IMR-90 (cell line): ENCODE data around the gene CDC26. TPM values are rescaled to one million over a fixed set of nuclear protein-coding genes. Genes with fewer than 3 reads are reported as not detected.

Experiments used
- ATAC-seq: fragments of 200-7000 bp; cut with Tn5 transposase; 2 replicates; pipeline ENCODE4 v1.9.1; 2020; ENCODE audit warnings: low read depth, mild to moderate bottlenecking, moderate library complexity
- BruUV-seq: library from RNA; stranded (reverse); fragments of 400-500 nt; replicated peaks from 2 replicates; lab custom pipeline; 2021; lab: Mats Ljungman, UMichigan
- CTCF ChIA-PET: fragments of 300-600 bp; formaldehyde crosslinking; extraction: SDS; loops from one replicate; lab custom pipeline; 2021; ENCODE audit warnings: antibody characterized with exemption; lab: Yijun Ruan, JAX
- POLR2A ChIA-PET: fragments of 300-600 bp; sonication (Branson Sonifier 250); formaldehyde crosslinking; loops from one replicate; lab custom pipeline; 2022; ENCODE audit warnings: antibody characterized with exemption; ENCODE audit not compliant: unreplicated experiment; lab: Charles Lee
- DNase-seq: peaks from one replicate; pipeline ENCODE4 v3.0.0; 2013
- H2AFZ ChIP-seq: replicated peaks from 2 replicates; pipeline ENCODE3; 2013; ENCODE audit warnings: low read length, mild to moderate bottlenecking; ENCODE audit not compliant: poor library complexity
- H2AK5ac ChIP-seq: 2 replicates; pipeline ENCODE4 v1.6.1; 2013; ENCODE audit warnings: low read depth, low read length, inconsistent platforms
- H2AK9ac ChIP-seq: replicated peaks from 2 replicates; pipeline ENCODE3; 2013; ENCODE audit warnings: mild to moderate bottlenecking, low read depth, low read length, moderate library complexity; ENCODE audit not compliant: poor library complexity
- H2BK120ac ChIP-seq: 2 replicates; pipeline ENCODE4 v1.6.1; 2013; ENCODE audit warnings: low read depth, low read length, inconsistent platforms
- H2BK15ac ChIP-seq: 3 replicates; pipeline ENCODE4 v1.6.1; 2013; ENCODE audit warnings: low read depth, low read length, inconsistent platforms
- H2BK20ac ChIP-seq: 2 replicates; pipeline ENCODE4 v1.6.1; 2013; ENCODE audit warnings: low read depth, mild to moderate bottlenecking, inconsistent platforms, low read length, moderate library complexity
- H2BK5ac ChIP-seq: 2 replicates; pipeline ENCODE4 v1.6.1; 2013; ENCODE audit warnings: mild to moderate bottlenecking, low read depth, low read length, inconsistent platforms; ENCODE audit not compliant: poor library complexity, severe bottlenecking
- H3K14ac ChIP-seq: replicated peaks from 2 replicates; pipeline ENCODE4 v1.6.1; 2013; ENCODE audit warnings: low read depth, low read length, inconsistent platforms
- H3K18ac ChIP-seq: 2 replicates; pipeline ENCODE4 v1.6.1; 2013; ENCODE audit warnings: low read depth, low read length, control low read depth
- H3K23ac ChIP-seq: 2 replicates; pipeline ENCODE4 v1.6.1; 2013; ENCODE audit warnings: low read depth, low read length, inconsistent platforms
- H3K27ac ChIP-seq: 2 replicates; pipeline ENCODE4 v1.5.1; 2013; ENCODE audit warnings: mild to moderate bottlenecking, control low read depth, low read length; ENCODE audit not compliant: insufficient read depth
- H3K27me3 ChIP-seq: 2 replicates; pipeline ENCODE4 v1.6.1; 2013; ENCODE audit warnings: low read length; ENCODE audit not compliant: control insufficient read depth, insufficient read depth
- H3K36me3 ChIP-seq: 2 replicates; pipeline ENCODE4 v1.6.1; 2013; ENCODE audit warnings: low read length, mixed read lengths; ENCODE audit not compliant: control insufficient read depth, insufficient read depth
- H3K4ac ChIP-seq: 2 replicates; pipeline ENCODE4 v1.6.1; 2013; ENCODE audit warnings: low read depth, low read length, inconsistent platforms
- H3K4me1 ChIP-seq: 2 replicates; pipeline ENCODE4 v1.6.1; 2013; ENCODE audit warnings: low read length, mixed read lengths; ENCODE audit not compliant: control insufficient read depth, insufficient read depth
- H3K4me2 ChIP-seq: 2 replicates; pipeline ENCODE4 v1.6.1; 2013; ENCODE audit warnings: low read depth, mild to moderate bottlenecking, control low read depth, low read length, moderate library complexity
- H3K4me3 ChIP-seq: 2 replicates; pipeline ENCODE4 v1.5.1; 2013; ENCODE audit warnings: low read depth, mild to moderate bottlenecking, control low read depth, low read length, moderate library complexity; ENCODE audit not compliant: insufficient read depth
- H3K56ac ChIP-seq: 2 replicates; pipeline ENCODE4 v1.6.1; 2013; ENCODE audit warnings: low read length, inconsistent platforms; ENCODE audit not compliant: insufficient read depth; ENCODE audit errors: extremely low read depth
- H3K79me1 ChIP-seq, 2 experiments: 2 replicates each; pipeline ENCODE4 v1.6.1; 2013; ENCODE audit warnings: low read length in 2 of 2, inconsistent platforms in 1 of 2, low read depth in 1 of 2
- H3K9ac ChIP-seq: 2 replicates; pipeline ENCODE4 v1.6.1; 2013; ENCODE audit warnings: low read depth, low read length, control low read depth
- H3K9me1 ChIP-seq: 2 replicates; pipeline ENCODE4 v1.6.1; 2013; ENCODE audit warnings: low read length, inconsistent platforms; ENCODE audit not compliant: insufficient read depth
- H3K9me3 ChIP-seq: 2 replicates; pipeline ENCODE4 v1.6.1; 2013; ENCODE audit warnings: low read length; ENCODE audit not compliant: control insufficient read depth, insufficient read depth
- H4K20me1 ChIP-seq: 2 replicates; pipeline ENCODE4 v1.6.1; 2013; ENCODE audit warnings: low read length, inconsistent platforms; ENCODE audit not compliant: insufficient read depth
- H4K5ac ChIP-seq: 2 replicates; pipeline ENCODE4 v1.6.1; 2013; ENCODE audit warnings: mild to moderate bottlenecking, low read depth, low read length, control low read depth
- H4K8ac ChIP-seq, 2 experiments: 2 replicates each; pipeline ENCODE4 v1.6.1; 2013; ENCODE audit warnings: low read depth in 2 of 2, low read length in 2 of 2, control low read depth in 1 of 2, inconsistent platforms in 1 of 2
- H4K91ac ChIP-seq: 2 replicates; pipeline ENCODE4 v1.6.1; 2013; ENCODE audit warnings: low read depth, low read length, inconsistent platforms; ENCODE audit not compliant: insufficient read depth
- BHLHE40 ChIP-seq: fragments of 150-350 bp; IDR thresholded peaks from 2 replicates; pipeline ENCODE4 v1.6.1; 2016; ENCODE audit warnings: mild to moderate bottlenecking, low read depth, low read length
- CEBPB ChIP-seq: IDR thresholded peaks from 2 replicates; pipeline ENCODE4 v1.6.1; 2012; ENCODE audit warnings: low read depth, low read length, improper control_type of control experiment
- CHD1 ChIP-seq: IDR thresholded peaks from 2 replicates; pipeline ENCODE4 v1.6.1; 2012; ENCODE audit warnings: low read depth, low read length, improper control_type of control experiment
- CTCF ChIP-seq: conservative IDR thresholded peaks from 2 replicates; pipeline ENCODE4 v1.5.1; 2012; ENCODE audit warnings: mild to moderate bottlenecking, low read depth, low read length, improper control_type of control experiment
- ELK1 ChIP-seq: fragments of 150-350 bp; IDR thresholded peaks from 2 replicates; pipeline ENCODE4 v1.6.1; 2016; ENCODE audit warnings: low read depth, mild to moderate bottlenecking, low read length, moderate library complexity, borderline replicate concordance
- FOS ChIP-seq: fragments of 150-350 bp; IDR thresholded peaks from 2 replicates; pipeline ENCODE4 v1.6.1; 2016; ENCODE audit warnings: low read depth, low read length
- MAFK ChIP-seq: IDR thresholded peaks from 2 replicates; pipeline ENCODE4 v1.6.1; 2012; ENCODE audit warnings: low read depth, low read length, improper control_type of control experiment
- MAZ ChIP-seq: IDR thresholded peaks from 2 replicates; pipeline ENCODE4 v1.6.1; 2012; ENCODE audit warnings: low read depth, mild to moderate bottlenecking, low read length, improper control_type of control experiment, moderate library complexity, borderline replicate concordance
- MXI1 ChIP-seq: IDR thresholded peaks from 2 replicates; pipeline ENCODE4 v1.6.1; 2012; ENCODE audit warnings: low read depth, mild to moderate bottlenecking, low read length, moderate library complexity, borderline replicate concordance
- NFE2L2 ChIP-seq: fragments of 150-350 bp; IDR thresholded peaks from 2 replicates; pipeline ENCODE4 v1.6.1; 2016; ENCODE audit warnings: low read depth, mild to moderate bottlenecking, low read length
- POLR2A ChIP-seq: IDR thresholded peaks from 2 replicates; pipeline ENCODE4 v1.6.1; 2012; ENCODE audit warnings: mild to moderate bottlenecking, low read depth, low read length
- RAD21 ChIP-seq: IDR thresholded peaks from 2 replicates; pipeline ENCODE4 v1.6.1; 2012; ENCODE audit warnings: low read length, improper control_type of control experiment
- RCOR1 ChIP-seq: IDR thresholded peaks from 2 replicates; pipeline ENCODE4 v1.6.1; 2012; ENCODE audit warnings: mild to moderate bottlenecking, low read length, improper control_type of control experiment; ENCODE audit not compliant: insufficient replicate concordance
- RFX5 ChIP-seq: IDR thresholded peaks from 2 replicates; pipeline ENCODE4 v1.8.0; 2012; ENCODE audit warnings: low read depth, mild to moderate bottlenecking, low read length, moderate library complexity
- SMC3 ChIP-seq: fragments of 150-350 bp; IDR thresholded peaks from 2 replicates; pipeline ENCODE4 v1.6.1; 2016; ENCODE audit warnings: low read depth, mild to moderate bottlenecking, antibody characterized with exemption, low read length, moderate library complexity
- WGBS, 2 experiments: methylation state at CpG; one replicate each; pipeline versions ENCODE4 v1.1.5 to v1.1.7; 2013; ENCODE audit warnings: missing lambda C conversion rate in 2 of 2; ENCODE audit not compliant: insufficient read length in 1 of 2; ENCODE audit errors: extremely low coverage in 2 of 2; 5-methylcytosine and 5-hydroxymethylcytosine counted together
- dilution Hi-C: fragments of 300-500 bp; cut with HindIII; formaldehyde crosslinking; loops from one replicate; pipeline ENCODE4 v1.14.3; 2018; ENCODE audit warnings: low sequenced_read_pairs; ENCODE audit not compliant: unreplicated experiment
- in situ Hi-C: fragments of 300-500 bp; cut with MboI; formaldehyde crosslinking; loops from 3 replicates; pipeline ENCODE4 v1.14.3; 2019; ENCODE audit warnings: low sequenced_read_pairs, inconsistent platforms, mixed read lengths
- intact Hi-C: fragments of 100-400 bp; cut with micrococcal nuclease; formaldehyde crosslinking; loops from 2 replicates; pipeline ENCODE4 v1.10.0; 2022
- polyA plus RNA-seq, 3 experiments: library from polyadenylated mRNA; depleted of rRNA; stranded (reverse); fragments of >200 nt; gene quantifications; 2 replicates each; pipeline ENCODE4 v1.2.3, GENCODE V29; 2012; ENCODE audit warnings: low replicate concordance in 1 of 3
- total RNA-seq: library from RNA; depleted of rRNA; stranded (reverse); fragments of >200 nt; gene quantifications from 2 replicates; pipeline ENCODE4 v1.2.3, GENCODE V29; 2012
- TF ChIP-seq, protein P1 (sequence below): fragments of 150-350 bp; IDR thresholded peaks from 2 replicates; pipeline ENCODE4 v1.6.1; 2017; ENCODE audit warnings: mild to moderate bottlenecking, antibody characterized with exemption, low read length, low read depth

CDC26 gene
- total and polyA plus RNA-seq, 2 of the 4 experiments (the other 2 are of a cell fraction) = 16.5 to 32.7 TPM

DNA sequence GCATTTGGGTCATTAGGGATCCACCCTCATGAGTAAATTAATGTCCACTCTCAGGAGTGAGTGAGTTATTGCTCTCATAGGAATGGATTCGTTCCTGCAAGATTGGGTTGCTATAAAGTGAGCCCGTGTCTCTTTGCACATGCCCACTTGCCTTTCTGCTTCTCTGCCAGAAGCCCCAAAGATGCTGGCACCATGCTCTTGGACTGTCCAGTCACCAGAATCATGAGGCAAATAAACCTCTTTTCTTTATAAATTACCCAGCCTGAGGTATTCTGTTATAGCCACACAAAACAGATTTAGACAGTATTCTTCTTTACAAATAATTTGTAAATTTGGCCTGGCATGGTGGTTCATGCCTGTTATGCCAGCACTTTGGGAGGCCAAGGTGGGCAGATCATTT, 24.6 kb downstream of the CDC26 start:
- H3K27me3 ChIP-seq = no peaks in the 10 kb centered on the region
- H3K9ac ChIP-seq = no peak overlapping the region
- H2BK20ac ChIP-seq = no peak overlapping the region
- no peak overlapping the region for H3K23ac ChIP-seq
- no peak overlapping the region for H3K4ac ChIP-seq
- no peaks in the 10 kb centered on the region for H3K9me1 ChIP-seq
- DNase-seq (no peak), ATAC-seq (no peak)
- H3K14ac ChIP-seq = no peak overlapping the region
- H3K4me3 ChIP-seq = no peak overlapping the region
- H4K91ac ChIP-seq = no peak overlapping the region
- no peak overlapping the region for H3K56ac ChIP-seq
- CTCF ChIA-PET = interaction anchor here (0.5 kb wide), 1 partner anchor 434 kb away, joined by 3 read pairs; no protein-coding TSS in a partner anchor
- WGBS, 2 experiments = no CpG with 5 or more reads among the region's 2 CpGs
- intact Hi-C loops = no loop called here
- H4K8ac ChIP-seq = no peak overlapping the region
- POLR2A ChIA-PET = no interaction called here
- in situ Hi-C loops = no loop called here
- peaks cover 10 to 31% of the 10 kb centered on the region in 2 experiments; a peak in 3 of 4 replicates for H3K79me1 ChIP-seq
- H3K4me1 ChIP-seq = no peaks in the 10 kb centered on the region
- no peak overlapping the region for H2BK120ac ChIP-seq
- no TSS peak for BruUV-seq
- H3K4me2 ChIP-seq = no peak overlapping the region
- no peak overlapping the region for H2BK5ac ChIP-seq
- peaks cover 4% of the 10 kb centered on the region for H4K20me1 ChIP-seq
- dilution Hi-C loops = no loop called here
- H3K36me3 ChIP-seq = peaks cover 2% of the 10 kb centered on the region; the same call in 1 of the 2 replicates
- H2AK9ac ChIP-seq = no peak overlapping the region
- no peak overlapping the region for H4K5ac ChIP-seq
- TF ChIP-seq, protein P1, sequence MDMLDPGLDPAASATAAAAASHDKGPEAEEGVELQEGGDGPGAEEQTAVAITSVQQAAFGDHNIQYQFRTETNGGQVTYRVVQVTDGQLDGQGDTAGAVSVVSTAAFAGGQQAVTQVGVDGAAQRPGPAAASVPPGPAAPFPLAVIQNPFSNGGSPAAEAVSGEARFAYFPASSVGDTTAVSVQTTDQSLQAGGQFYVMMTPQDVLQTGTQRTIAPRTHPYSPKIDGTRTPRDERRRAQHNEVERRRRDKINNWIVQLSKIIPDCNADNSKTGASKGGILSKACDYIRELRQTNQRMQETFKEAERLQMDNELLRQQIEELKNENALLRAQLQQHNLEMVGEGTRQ = no peak
- TF ChIP-seq ELK1 = no peak
- no peak for TF ChIP-seq POLR2A
- TF ChIP-seq BHLHE40 = no peak
- TF ChIP-seq MAFK = no peak
- TF ChIP-seq RAD21 = no peak
- no peak for TF ChIP-seq FOS
- TF ChIP-seq CEBPB = no peak
- TF ChIP-seq CHD1 = no peak
- no peak for TF ChIP-seq SMC3
- TF ChIP-seq RFX5 = no peak
- no peak for TF ChIP-seq RCOR1
- no peak for TF ChIP-seq CTCF
- no peak for TF ChIP-seq MXI1
- no peak for TF ChIP-seq MAZ
- TF ChIP-seq NFE2L2 = no peak
- no peak overlapping the region for H2AK5ac ChIP-seq
- H3K18ac ChIP-seq = no peak overlapping the region
- no peak overlapping the region for H2AFZ ChIP-seq
- H2BK15ac ChIP-seq = no peak overlapping the region
- H3K27ac ChIP-seq = no peak overlapping the region
- H3K9me3 ChIP-seq = peaks cover 2% of the 10 kb centered on the region; the same call in 1 of the 2 replicates
